Stimulated activated CD4-positive, alpha-beta T cell treated with anti-CD3 and anti-CD28 coated beads, Interleukin-4, amount 100 ng/mL, for 1 hour (primary cell): ENCODE measurements around the gene ACOX1.

Source experiments
- DNase-seq: peaks from one replicate; pipeline ENCODE4 v3.0.0-alpha.2; 2020

Gene ACOX1

DNA sequence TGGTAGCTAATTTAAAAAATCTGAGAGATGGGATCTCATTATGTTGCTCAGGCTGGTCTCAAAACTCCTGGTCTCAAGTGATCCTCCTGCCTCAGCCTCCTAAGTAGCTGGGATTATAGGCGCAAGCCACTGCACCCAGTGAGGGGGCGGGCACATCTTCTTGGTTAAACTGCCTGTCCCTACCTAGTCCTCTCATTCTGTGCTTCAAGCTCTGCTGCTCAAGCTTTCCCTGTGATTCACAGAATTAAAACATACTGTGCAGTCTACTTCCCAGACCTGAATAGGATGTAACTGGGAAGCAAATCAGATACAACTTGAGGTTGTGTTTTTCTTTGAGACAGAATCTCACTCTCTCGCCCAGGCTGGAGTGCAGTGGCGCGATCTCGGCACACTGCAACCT, 76.6 kb downstream of the ACOX1 start:
- no peak for DNase-seq

DNA sequence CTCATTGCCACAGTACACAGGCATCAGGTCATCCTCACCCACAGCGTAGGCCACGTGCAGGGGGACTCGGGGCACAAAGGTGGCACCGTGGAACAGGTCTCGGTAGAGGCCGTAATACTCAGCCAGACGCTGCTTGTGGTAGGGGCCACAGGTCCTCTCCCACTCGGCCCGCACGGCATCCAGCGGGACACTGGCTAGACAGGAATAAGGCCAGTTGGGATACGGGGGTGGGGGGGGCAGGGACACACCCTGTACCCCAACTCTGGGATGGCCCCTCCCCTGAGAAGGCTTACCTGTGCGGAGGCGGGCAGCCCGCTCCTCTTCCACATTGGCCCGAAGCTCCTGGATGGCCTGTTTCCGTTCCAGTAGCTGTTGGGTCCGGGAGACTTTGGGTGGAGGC, 77.2 kb downstream of the ACOX1 start:
- DNase-seq = no peak

DNA sequence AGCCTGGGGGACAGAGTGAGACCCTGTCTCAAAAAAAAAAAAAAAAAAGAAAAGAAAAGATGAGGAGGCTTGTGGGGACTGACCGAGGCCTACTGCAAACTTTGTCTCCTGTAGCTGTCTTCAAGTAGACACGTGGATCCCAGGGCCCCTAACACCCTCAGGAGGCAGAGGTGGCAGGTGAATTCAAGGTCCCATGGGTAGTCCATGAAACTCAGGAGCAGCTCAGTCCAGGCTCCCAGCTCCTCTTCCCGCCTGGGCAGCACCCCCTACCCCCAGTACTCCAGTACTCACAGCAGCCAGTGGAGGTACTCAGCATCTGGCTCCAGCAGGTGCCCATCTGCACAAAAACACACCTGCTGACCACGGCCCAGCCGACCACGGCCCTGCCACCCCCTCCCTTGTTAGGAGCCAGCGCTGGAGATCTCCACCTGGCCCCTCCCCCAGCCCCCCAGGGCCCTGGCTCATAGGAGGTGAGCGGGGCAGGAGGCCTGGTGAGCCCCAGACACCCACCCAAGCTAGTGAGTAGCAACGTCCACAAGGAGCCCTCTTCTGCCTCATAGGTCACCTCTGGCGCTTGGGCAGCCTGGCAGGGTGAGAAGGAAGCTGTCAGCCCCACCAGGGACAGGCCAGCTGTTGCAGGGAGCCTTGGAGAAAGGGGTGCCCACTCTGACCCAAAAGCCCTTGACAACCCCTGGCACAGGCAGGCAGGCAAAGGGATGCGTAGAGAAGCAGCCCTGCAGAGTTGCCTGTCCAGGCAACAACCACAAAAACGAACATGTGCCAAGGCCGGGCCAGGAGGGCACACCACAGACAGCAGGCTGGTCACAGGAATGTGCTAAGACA, 78.1 kb downstream of the ACOX1 start:
- no peak for DNase-seq

DNA sequence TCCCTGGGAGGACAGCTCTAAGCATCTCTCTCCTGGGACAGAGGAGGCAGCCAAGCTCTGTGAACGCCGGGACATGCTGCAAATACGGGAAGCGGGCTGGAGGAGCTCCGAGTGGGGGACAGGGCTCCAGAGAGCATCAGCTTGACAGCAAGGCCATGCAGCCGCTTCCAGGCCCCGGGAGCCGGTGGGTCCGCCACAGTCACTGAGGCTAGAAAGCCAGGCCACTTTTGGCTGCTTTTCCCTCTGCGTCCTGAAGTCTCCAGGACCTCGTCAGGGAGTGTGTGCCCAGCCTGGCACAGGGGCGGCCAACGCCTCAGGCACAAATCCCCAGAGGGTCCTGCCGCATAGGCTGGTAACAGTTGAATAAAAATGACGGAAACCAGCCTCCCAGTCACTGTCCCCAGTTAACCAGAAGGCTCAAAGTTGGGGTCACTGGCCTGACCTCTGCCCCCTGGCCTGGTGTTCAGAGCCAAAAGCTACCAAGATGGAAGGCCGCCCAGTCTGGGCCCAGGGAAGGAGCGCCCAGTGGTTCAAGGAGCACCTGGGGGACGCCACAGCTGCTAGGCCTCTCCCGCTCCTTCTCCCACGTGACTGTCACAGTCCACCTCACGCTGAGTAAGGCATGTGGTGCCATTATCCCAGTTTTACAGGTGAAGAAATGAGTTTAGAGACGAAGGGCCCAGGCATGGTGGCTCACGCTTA, 79.0 kb downstream of the ACOX1 start:
- no peak for DNase-seq

DNA sequence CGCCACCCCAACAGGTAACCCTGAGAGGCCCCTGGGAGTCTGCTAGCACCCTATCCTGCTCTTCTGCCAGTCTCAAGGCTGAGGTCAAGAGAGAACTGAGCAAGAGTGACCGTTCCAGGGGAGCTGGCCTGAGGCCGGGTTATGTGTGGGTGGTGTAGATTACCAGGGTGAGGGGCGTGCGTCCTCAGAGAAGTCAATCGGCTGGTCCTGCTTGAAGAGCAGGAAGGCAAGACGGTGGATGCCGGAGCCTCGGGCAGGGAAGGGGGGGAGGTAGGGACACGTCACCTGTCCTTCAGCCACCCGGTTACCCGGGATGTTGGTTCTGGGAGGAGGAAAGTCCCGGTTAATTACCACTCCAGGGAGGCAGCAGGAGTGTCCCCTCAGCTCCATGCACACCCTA, 79.6 kb downstream of the ACOX1 start:
- DNase-seq = no peak

- DNase-seq = no peak
Observed at GRCh38 chr17:75898791-75899190, 80.2 kb downstream of the ACOX1 start.

GRCh38 chr17:75898065-75898464, 80.9 kb downstream of the ACOX1 start:
- no peak for DNase-seq

DNA sequence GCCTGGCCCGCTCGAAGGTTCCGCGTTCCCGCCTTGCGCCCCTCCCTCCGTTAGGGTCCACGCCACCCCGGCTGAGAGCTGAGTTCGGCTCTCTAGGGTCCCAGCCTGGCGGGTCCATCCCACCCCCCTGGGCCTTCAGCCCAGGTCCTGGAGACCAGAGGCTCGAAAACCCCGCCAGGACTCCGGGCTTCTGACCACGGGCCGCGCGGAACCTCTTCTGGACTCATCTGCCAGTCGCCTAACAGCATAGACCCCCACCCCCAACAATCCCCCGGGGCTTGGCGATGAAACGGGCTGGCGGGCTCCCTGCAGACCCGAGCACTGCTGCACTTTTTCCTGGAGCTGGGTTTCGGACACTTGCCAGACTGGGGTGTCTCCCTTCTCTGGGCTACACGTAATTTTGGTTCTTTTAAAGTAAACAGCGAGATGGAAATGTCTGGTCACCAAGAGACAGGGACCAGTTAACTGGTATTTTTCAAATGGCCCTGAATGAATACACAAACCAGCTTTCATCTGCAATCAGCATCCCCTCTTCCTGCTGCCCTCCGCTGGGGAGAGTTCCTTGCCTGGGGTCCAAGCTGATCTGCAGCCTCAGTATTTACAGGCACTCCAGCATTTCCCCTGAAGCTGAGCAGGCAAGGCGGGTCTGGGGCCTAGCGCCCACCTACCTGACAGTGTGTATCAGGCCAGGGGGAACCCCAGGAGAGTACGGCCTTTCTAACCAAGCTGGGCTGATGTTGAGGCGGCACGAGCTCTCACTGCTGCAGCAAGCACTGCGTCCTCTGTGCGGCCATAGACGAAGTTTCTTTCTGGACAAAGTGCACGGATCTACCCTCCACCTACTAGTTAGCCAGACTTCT, 81.6 kb downstream of the ACOX1 start:
- DNase-seq = no peak

DNA sequence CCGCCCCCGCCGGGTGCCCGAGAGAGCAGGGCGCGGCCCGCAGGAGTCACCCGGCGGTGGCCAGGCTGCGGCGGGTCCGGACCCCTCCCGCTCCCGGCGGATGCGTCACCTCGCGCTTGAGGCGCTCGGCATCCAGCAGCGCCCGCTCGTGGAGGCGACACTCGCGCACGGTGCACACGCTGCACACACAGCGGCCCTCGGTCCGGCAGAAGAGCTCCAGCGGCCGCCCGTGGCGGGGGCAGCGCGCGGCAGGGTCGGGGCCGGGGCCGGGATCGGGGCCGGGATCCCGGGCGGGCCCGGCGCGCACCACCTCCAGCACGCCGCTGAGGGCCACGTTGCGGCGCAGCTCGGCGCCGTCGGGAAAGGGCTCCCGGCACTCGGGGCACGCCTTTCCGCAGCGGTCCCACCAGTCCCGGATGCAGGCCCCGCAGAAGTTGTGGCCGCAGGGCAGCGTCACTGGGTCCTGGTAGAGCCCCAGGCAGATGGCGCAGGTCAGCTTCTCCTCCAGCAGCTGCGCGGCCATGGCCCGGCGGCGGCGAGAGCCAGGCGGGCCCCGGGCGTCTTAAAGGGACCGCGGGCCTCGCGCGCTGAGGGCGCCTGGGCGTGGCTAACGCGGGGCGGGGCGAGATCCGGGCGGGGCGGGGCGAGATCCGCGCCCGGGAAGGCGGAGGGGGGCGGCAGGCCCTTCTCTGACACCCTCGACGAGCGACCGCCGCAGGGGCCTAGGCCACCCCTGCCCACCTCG, 82.4 kb downstream of the ACOX1 start, which contains the start of gene TRIM65:
TRIM65 (minus strand) TSS at position 537 of the 745 bp plus-strand sequence; CDS start at position 523, 14 bp downstream.
- peak; percentile 81 for DNase-seq

DNA sequence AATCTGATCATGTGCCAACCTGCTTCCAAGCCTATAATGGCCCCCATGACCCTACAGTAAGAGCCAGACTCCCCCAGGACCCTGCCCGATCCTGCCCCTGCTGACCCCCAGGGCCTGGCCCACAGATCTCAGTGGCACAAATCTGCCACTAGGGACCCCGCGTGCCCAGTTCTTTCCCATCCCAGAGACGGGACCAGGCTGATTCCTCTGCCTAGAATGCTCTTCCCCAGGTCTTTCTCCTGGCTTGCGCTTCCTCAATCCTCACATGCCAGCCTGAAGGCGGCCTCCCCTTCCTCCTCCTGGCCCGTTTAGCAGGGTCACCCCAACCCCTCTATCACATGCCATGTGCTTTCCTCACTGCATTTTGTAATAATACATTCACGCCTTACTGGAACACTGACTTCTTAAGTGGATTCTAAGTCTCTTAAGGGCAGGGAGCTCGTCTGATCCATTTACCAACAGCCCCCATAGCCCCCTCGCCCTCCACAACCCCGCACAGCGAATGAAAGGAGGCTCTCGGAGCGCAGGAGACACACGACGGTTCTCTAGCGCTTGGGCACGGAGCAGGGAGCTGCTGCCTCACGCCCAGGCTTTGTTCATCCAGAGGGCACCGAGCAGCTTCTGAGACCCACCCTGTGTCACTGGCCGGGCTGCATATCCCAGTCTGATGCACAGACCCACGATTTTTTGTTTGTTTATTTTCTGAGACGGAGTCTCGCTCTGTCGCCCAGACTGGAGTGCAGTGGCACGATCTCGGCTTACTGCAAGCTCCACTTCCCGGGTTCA, 83.4 kb downstream of the ACOX1 start:
- no peak for DNase-seq

DNA sequence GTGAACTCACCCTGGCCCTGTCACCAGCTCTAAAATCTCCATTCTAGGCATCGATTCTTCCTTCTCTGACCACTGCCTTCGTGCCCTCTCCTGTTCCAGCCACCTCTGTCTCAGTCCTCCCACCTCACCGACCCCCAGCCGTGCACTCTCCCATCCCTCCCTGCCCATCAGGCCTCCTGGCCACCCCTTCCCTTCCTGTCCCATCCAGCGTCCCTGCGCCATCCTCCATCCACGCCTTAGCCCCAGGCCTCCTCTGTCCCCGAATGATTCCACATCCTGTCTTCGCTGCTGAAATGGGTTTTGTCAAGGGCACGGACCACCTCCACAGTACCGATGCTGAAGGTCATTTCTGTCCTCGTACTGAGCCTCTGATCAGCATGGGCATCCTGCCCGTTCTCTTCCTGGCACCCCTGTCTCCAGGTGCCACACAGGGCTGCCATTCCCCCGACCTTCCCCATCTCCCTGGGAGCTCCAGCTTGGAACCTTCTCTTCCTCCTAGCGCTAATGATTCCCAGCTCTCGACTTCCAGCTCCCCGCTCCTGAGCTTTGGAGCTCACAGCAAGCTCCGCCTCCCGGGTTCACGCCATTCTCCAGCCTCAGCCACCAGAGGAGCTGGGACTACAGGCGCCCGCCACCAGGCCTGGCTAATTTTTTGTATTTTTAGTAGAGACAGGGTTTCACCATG, 84.8 kb downstream of the ACOX1 start:
- no peak for DNase-seq

- no peak for DNase-seq
Observed at GRCh38 chr17:75893305-75894048, 85.5 kb downstream of the ACOX1 start.

DNA sequence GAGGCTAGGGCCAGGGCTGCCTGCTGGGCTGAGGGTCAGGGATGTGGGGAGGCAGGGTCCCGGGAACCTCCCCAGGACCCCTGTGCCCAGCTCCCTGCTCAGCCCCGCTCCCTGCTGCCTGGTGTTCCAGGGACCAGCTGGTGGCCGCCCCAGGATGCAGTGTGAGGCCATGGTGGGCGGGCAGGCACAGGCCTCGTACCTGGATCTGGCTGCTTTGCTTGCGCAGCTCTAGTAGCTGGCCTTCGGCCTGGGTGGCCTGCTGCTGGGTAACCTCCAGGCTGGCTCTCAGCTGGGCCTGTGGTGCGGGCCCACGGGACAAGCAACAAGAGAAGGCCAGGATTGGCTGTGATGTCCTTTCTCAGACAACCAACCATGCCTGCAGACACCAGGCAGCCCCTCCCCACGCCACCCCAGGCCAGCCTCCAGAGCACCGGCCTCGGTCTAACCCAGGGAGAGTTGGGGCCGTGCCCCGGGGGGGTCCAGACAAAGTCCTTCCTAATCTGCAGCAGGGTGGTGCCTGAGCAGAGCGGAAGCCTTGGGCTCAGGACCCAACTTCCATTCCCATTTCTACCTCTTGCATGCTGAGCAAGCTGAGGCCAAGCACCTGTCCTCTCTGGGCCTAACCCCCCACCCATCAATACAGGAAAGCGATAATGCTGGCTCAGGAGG, 86.3 kb downstream of the ACOX1 start:
- no peak for DNase-seq

- no peak for DNase-seq
Observed at GRCh38 chr17:75891605-75892555, 87.1 kb downstream of the ACOX1 start.
